Measurements from ENCODE around the gene MYO6. TPM values are rescaled to one million over a fixed set of nuclear protein-coding genes. Genes with fewer than 3 reads are reported as not detected.

MYO6 gene
- total RNA-seq, 1 experiment from 2014 or later, result 26.8 TPM

- TF ChIP-seq, protein P1, sequence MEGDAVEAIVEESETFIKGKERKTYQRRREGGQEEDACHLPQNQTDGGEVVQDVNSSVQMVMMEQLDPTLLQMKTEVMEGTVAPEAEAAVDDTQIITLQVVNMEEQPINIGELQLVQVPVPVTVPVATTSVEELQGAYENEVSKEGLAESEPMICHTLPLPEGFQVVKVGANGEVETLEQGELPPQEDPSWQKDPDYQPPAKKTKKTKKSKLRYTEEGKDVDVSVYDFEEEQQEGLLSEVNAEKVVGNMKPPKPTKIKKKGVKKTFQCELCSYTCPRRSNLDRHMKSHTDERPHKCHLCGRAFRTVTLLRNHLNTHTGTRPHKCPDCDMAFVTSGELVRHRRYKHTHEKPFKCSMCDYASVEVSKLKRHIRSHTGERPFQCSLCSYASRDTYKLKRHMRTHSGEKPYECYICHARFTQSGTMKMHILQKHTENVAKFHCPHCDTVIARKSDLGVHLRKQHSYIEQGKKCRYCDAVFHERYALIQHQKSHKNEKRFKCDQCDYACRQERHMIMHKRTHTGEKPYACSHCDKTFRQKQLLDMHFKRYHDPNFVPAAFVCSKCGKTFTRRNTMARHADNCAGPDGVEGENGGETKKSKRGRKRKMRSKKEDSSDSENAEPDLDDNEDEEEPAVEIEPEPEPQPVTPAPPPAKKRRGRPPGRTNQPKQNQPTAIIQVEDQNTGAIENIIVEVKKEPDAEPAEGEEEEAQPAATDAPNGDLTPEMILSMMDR (IDR thresholded peaks at IDR 0.05; ENCODE audit: unreplicated experiment), result no peak
- H3K4me1 Mint-ChIP-seq (ENCODE audit: insufficient read depth, unreplicated experiment), result peaks cover 6% of the 10 kb centered on the region
- H3K9me3 Mint-ChIP-seq (ENCODE audit: unreplicated experiment), result no peaks in the 10 kb centered on the region
- H3K36me3 Mint-ChIP-seq (ENCODE audit: insufficient read depth, unreplicated experiment), result peaks cover 14% of the 10 kb centered on the region
- peak; percentile 42 for DNase-seq (ENCODE audit: unreplicated experiment)
- no peak overlapping the region for H3K27ac Mint-ChIP-seq (ENCODE audit: low read depth, unreplicated experiment)
- H3K27me3 Mint-ChIP-seq (ENCODE audit: insufficient read depth, unreplicated experiment), result no peaks in the 10 kb centered on the region
- ChIA-PET POLR2A (no interaction called here), CTCF (interaction anchor here (0.7 kb wide), 1 partner anchor 40 kb away, joined by 3 read pairs; no protein-coding TSS in a partner anchor)
- intact Hi-C loops (cut with micrococcal nuclease), result no loop called here
- no peak overlapping the region for H3K4me3 Mint-ChIP-seq (ENCODE audit: unreplicated experiment)
- no TSS peak for BruUV-seq (replicated peaks)
These were observed 103.7 kb downstream of the MYO6 start for GRCh38 chr6:75852721-75853120.

GRCh38 chr6:75853806-75854205, 104.8 kb downstream of the MYO6 start:
- Mint-ChIP-seq H3K4me1 (ENCODE audit: insufficient read depth, unreplicated experiment) (peaks cover 6% of the 10 kb centered on the region), H3K27me3 (ENCODE audit: insufficient read depth, unreplicated experiment) (no peaks in the 10 kb centered on the region), H3K9me3 (ENCODE audit: unreplicated experiment) (no peaks in the 10 kb centered on the region), H3K36me3 (ENCODE audit: insufficient read depth, unreplicated experiment) (peaks cover 14% of the 10 kb centered on the region), H3K27ac (ENCODE audit: low read depth, unreplicated experiment) (no peak overlapping the region), H3K4me3 (ENCODE audit: unreplicated experiment) (no peak overlapping the region)
- ChIA-PET POLR2A (no interaction called here), CTCF (interaction anchor here (0.6 to 0.7 kb wide), 2 partner anchors 68 to 116 kb away, joined by 3 to 4 read pairs; no protein-coding TSS in a partner anchor)
- BruUV-seq (replicated peaks), result no TSS peak
- intact Hi-C loops (cut with micrococcal nuclease), result no loop called here
- no peak for DNase-seq (ENCODE audit: unreplicated experiment)
- TF ChIP-seq, protein P1 (IDR thresholded peaks at IDR 0.05; ENCODE audit: unreplicated experiment), result no peak

DNA sequence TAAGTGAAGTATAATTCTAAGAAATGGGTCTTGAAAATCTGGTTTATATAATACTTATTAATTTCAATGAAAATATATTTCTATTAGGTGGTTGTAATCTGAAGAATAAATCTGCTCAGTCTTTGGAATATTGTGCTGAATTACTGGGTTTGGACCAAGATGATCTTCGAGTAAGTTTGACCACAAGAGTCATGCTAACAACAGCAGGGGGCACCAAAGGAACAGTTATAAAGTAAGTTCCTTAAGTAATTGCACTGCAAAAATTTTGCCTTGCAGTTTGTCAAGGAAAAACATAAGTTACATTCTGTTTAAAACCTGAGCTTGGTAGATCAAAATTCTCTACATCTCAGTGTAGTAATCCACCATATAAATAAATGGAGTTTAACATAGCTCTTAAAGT, 106.0 kb downstream of the MYO6 start:
- no TSS peak for BruUV-seq (replicated peaks)
- ChIA-PET POLR2A (interaction anchor here (0.6 kb wide), 1 partner anchor 1761 kb away, joined by 3 read pairs; no protein-coding TSS in a partner anchor), CTCF (interaction anchor here (0.7 to 0.8 kb wide), 2 partner anchors 12 to 234 kb away, joined by 3 read pairs; no protein-coding TSS in a partner anchor)
- intact Hi-C loops (cut with micrococcal nuclease), result no loop called here
- H3K9me3 Mint-ChIP-seq (ENCODE audit: unreplicated experiment), result no peaks in the 10 kb centered on the region
- no peak overlapping the region for H3K27ac Mint-ChIP-seq (ENCODE audit: low read depth, unreplicated experiment)
- peak; percentile 72 for DNase-seq (ENCODE audit: unreplicated experiment)
- TF ChIP-seq, protein P1 (IDR thresholded peaks at IDR 0.05; ENCODE audit: unreplicated experiment), result peak; percentile 26
- no peak overlapping the region for H3K4me3 Mint-ChIP-seq (ENCODE audit: unreplicated experiment)
- no peaks in the 10 kb centered on the region for H3K4me1 Mint-ChIP-seq (ENCODE audit: insufficient read depth, unreplicated experiment)
- peaks cover 17% of the 10 kb centered on the region for H3K36me3 Mint-ChIP-seq (ENCODE audit: insufficient read depth, unreplicated experiment)
- H3K27me3 Mint-ChIP-seq (ENCODE audit: insufficient read depth, unreplicated experiment), result no peaks in the 10 kb centered on the region

DNA sequence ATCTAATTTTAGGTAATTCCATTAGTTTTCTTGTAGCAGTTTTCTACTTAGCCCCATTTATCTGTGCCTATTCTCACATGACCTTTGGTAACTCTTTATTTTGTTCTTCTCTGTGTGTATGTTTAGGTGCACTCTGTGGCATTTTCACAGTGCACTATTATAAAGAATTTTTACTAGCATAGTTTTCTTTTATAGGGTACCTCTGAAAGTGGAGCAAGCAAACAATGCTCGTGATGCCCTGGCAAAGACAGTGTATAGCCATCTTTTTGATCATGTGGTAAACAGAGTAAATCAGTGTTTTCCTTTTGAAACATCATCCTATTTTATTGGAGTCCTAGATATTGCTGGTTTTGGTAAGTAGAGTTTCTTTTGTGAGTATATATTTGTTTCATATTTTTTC, 107.9 kb downstream of the MYO6 start:
- no TSS peak for BruUV-seq (replicated peaks)
- peaks cover 26% of the 10 kb centered on the region for H3K36me3 Mint-ChIP-seq (ENCODE audit: insufficient read depth, unreplicated experiment)
- H3K27me3 Mint-ChIP-seq (ENCODE audit: insufficient read depth, unreplicated experiment), result no peaks in the 10 kb centered on the region
- H3K4me3 Mint-ChIP-seq (ENCODE audit: unreplicated experiment), result no peak overlapping the region
- no peaks in the 10 kb centered on the region for H3K9me3 Mint-ChIP-seq (ENCODE audit: unreplicated experiment)
- no peaks in the 10 kb centered on the region for H3K4me1 Mint-ChIP-seq (ENCODE audit: insufficient read depth, unreplicated experiment)
- no peak overlapping the region for H3K27ac Mint-ChIP-seq (ENCODE audit: low read depth, unreplicated experiment)
- TF ChIP-seq, protein P1 (IDR thresholded peaks at IDR 0.05; ENCODE audit: unreplicated experiment), result no peak
- no peak for DNase-seq (ENCODE audit: unreplicated experiment)
- ChIA-PET POLR2A (no interaction called here), CTCF (no interaction called here)
- intact Hi-C loops (cut with micrococcal nuclease), result no loop called here
